GM18868 (cell line): ENCODE data around the gene IL6.
"Not testable (repeated sequence)": the region's sequence is repeated elsewhere in the genome, so short reads cannot be mapped to it uniquely, and the experiment has no call there.

ENCODE experiments used
- ATAC-seq: cut with Tn5 transposase; IDR thresholded peaks from one replicate; pipeline ENCODE4 v1.9.1; 2021; ENCODE audit warnings: mild to moderate bottlenecking, moderate library complexity; ENCODE audit not compliant: unreplicated experiment

IL6 gene

DNA sequence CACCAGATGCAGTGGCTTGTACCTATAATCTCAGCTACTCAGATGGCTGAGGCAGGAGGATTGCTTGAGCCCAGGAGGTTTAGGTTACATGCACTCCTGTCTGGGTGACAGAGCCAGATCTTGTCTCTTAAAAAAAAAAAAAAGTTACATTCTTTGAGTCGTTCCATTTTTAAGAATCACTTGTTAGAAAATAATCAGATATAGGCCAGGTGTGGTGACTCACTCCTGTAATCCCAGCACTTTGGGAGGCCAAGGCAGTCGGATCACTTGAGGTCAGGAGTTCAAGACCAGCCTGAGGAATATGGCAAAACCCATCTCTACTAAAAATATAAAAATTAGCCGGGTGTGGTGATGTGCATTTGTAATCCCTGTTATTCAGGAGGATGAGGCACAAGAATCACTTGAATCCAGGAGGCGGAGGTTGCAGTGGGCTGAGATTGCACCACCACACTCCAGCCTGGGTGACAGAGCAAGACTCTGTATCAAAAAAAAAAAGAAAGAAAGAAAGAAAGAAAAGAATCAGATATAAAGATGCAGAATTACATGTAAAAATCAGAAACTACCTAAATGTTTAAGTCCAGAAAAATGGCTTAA is 52.8 kb downstream of the IL6 start:
- ATAC-seq = not testable (repeated sequence)

DNA sequence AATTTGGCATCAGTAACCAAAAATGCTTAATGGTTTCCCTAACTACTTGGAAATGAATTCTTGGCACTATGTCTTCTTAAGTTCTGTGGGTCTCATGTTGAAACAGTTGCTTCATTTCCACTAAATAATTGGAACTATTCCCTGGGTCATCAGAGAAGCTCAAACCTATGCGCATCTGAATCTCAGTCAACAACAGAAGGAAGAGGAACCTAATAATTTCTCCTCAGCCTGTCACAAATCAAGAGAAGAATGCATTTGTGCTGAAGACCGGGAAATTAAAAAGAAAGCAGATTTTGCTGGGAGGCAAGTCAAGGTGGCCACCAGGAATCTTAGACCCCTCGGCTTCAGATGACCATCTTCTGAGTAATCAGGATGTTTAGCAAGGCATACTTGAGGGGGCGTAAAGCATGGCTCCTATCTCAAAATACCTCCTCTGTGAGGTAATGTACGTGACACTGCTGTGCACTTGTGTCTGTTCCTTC is 54.3 kb downstream of the IL6 start:
- ATAC-seq = no peak
